Cardiac muscle cell (in vitro differentiated cells and primary cell): Measurements from ENCODE around the gene ABCA4. TPM values are rescaled to one million over a fixed set of nuclear protein-coding genes. Genes with fewer than 3 reads are reported as not detected.

Source experiments
- DNase-seq, 2 donors: peaks; one replicate each; pipeline versions ENCODE4 v3.0.0 to v3.0.0-alpha.2; 2010 to 2017; ENCODE audit warnings: low read depth in 1 of 2, low spot score in 1 of 2
- H3K27ac ChIP-seq: fragments of 200-600 bp; sonication (generic); 2 replicates; pipeline ENCODE4 v1.5.1; 2016
- H3K27me3 ChIP-seq: fragments of 200-600 bp; sonication (generic); 2 replicates; pipeline ENCODE4 v1.6.0; 2016; ENCODE audit warnings: control low read depth
- H3K36me3 ChIP-seq: fragments of 200-600 bp; sonication (generic); 2 replicates; pipeline ENCODE4 v1.5.1; 2016; ENCODE audit warnings: control low read depth
- H3K4me1 ChIP-seq: fragments of 200-600 bp; sonication (generic); 2 replicates; pipeline ENCODE4 v1.8.1; 2017; ENCODE audit warnings: low read depth, mild to moderate bottlenecking, mixed run types
- H3K4me3 ChIP-seq: fragments of 200-600 bp; sonication (generic); 2 replicates; pipeline ENCODE4 v1.5.1; 2016; ENCODE audit warnings: mild to moderate bottlenecking
- H3K9me3 ChIP-seq: fragments of 200-600 bp; sonication (generic); 2 replicates; pipeline ENCODE4 v1.5.1; 2017; ENCODE audit warnings: low read depth, mild to moderate bottlenecking, control low read depth
- CTCF ChIP-seq: IDR thresholded peaks from 2 replicates; pipeline ENCODE4 v1.5.1; 2012; ENCODE audit warnings: low read depth, mild to moderate bottlenecking, low read length
- polyA plus RNA-seq: library from polyadenylated mRNA; unstranded; fragments of >200 nt; fragmentation: Nextera tagmentation; extraction: Ambion mirVana; gene quantifications from 2 replicates; pipeline ENCODE4 v1.2.1, GENCODE V29; 2016
- total RNA-seq: library from RNA; depleted of rRNA; stranded (reverse); fragments of >200 nt; gene quantifications from 2 replicates; pipeline ENCODE4 v1.2.3, GENCODE V29; 2016

Gene ABCA4
- total and polyA plus RNA-seq, 2 experiments from 2014 or later = 0.15 TPM; not detected in 1

- peak in 1 of 2 donors; percentile 46 for DNase-seq
- no peak for TF ChIP-seq CTCF
- H3K27ac ChIP-seq = no peak overlapping the region
These were observed 10.1 kb upstream of the ABCA4 start for GRCh38 chr1:94130851-94131595.

GRCh38 chr1:94126651-94127050 lies 5.7 kb upstream of the ABCA4 start:
- H3K4me1 ChIP-seq = no peaks in the 10 kb centered on the region
- H3K9me3 ChIP-seq = no peaks in the 10 kb centered on the region
- TF ChIP-seq CTCF = no peak
- no peak overlapping the region for H3K27ac ChIP-seq
- H3K36me3 ChIP-seq = no peaks in the 10 kb centered on the region
- H3K27me3 ChIP-seq = no peaks in the 10 kb centered on the region
- no peak for DNase-seq
- no peak overlapping the region for H3K4me3 ChIP-seq

More at GRCh38 chr1:94130851-94131595, 10.1 kb upstream of the ABCA4 start:
- Histone ChIP-seq H3K4me3 (no peak overlapping the region), H3K9me3 (no peaks in the 10 kb centered on the region), H3K4me1 (no peaks in the 10 kb centered on the region), H3K36me3 (no peaks in the 10 kb centered on the region), H3K27me3 (no peaks in the 10 kb centered on the region)

GRCh38 chr1:94125551-94126514 lies 4.9 kb upstream of the ABCA4 start:
- Histone ChIP-seq H3K4me1 (no peaks in the 10 kb centered on the region), H3K4me3 (no peak overlapping the region)
- no peak for DNase-seq

GRCh38 chr1:94124538-94124937 lies 3.6 kb upstream of the ABCA4 start:
- no peak for DNase-seq
- H3K4me3 ChIP-seq = no peak overlapping the region

More at GRCh38 chr1:94125551-94126514, 4.9 kb upstream of the ABCA4 start:
- H3K9me3 ChIP-seq = no peaks in the 10 kb centered on the region
- no peaks in the 10 kb centered on the region for H3K27me3 ChIP-seq
- TF ChIP-seq CTCF = no peak
- H3K27ac ChIP-seq = no peak overlapping the region
- no peaks in the 10 kb centered on the region for H3K36me3 ChIP-seq

More at GRCh38 chr1:94124538-94124937, 3.6 kb upstream of the ABCA4 start:
- Histone ChIP-seq H3K9me3 (no peaks in the 10 kb centered on the region), H3K36me3 (no peaks in the 10 kb centered on the region), H3K27ac (no peak overlapping the region), H3K4me1 (peaks cover 7% of the 10 kb centered on the region), H3K27me3 (no peaks in the 10 kb centered on the region)
- no peak for TF ChIP-seq CTCF
